HL-60 (cell line): ENCODE data around the gene PDE11A.

Source experiments
- GABPA ChIP-seq: IDR thresholded peaks from 2 replicates; pipeline ENCODE4 v1.6.1; 2012; ENCODE audit warnings: low read depth
- POLR2AphosphoS5 ChIP-seq: IDR thresholded peaks from 2 replicates; pipeline ENCODE4 v1.6.1; 2012; ENCODE audit warnings: low read depth
- REST ChIP-seq: IDR thresholded peaks from 2 replicates; pipeline ENCODE4 v1.6.1; 2012; ENCODE audit warnings: low read depth; ENCODE audit not compliant: insufficient replicate concordance
- SPI1 ChIP-seq: IDR thresholded peaks from 2 replicates; pipeline ENCODE4 v1.6.1; 2012; ENCODE audit warnings: low read depth, mild to moderate bottlenecking, borderline replicate concordance
- TF ChIP-seq, protein P1 (sequence below): IDR thresholded peaks from one replicate; pipeline ENCODE4 v1.5.1; 2011; ENCODE audit warnings: low read length, control low read depth, inconsistent platforms; ENCODE audit not compliant: insufficient read depth

GRCh38 chr2:177745531-177745930, 327.0 kb downstream of the PDE11A start:
- TF ChIP-seq, protein P1, sequence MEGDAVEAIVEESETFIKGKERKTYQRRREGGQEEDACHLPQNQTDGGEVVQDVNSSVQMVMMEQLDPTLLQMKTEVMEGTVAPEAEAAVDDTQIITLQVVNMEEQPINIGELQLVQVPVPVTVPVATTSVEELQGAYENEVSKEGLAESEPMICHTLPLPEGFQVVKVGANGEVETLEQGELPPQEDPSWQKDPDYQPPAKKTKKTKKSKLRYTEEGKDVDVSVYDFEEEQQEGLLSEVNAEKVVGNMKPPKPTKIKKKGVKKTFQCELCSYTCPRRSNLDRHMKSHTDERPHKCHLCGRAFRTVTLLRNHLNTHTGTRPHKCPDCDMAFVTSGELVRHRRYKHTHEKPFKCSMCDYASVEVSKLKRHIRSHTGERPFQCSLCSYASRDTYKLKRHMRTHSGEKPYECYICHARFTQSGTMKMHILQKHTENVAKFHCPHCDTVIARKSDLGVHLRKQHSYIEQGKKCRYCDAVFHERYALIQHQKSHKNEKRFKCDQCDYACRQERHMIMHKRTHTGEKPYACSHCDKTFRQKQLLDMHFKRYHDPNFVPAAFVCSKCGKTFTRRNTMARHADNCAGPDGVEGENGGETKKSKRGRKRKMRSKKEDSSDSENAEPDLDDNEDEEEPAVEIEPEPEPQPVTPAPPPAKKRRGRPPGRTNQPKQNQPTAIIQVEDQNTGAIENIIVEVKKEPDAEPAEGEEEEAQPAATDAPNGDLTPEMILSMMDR: no peak
- no peak for TF ChIP-seq POLR2AphosphoS5
- no peak for TF ChIP-seq REST
- TF ChIP-seq GABPA: no peak
- no peak for TF ChIP-seq SPI1
